Body of pancreas (tissue), 4 donors: ENCODE results near the gene RPL13.

Experiments used
- CTCF ChIP-seq, 7 experiments: fragments of 450-650 bp in 4 of 7; fragments of 200-600 bp in 3 of 7; sonication (generic) in 3 of 7; IDR thresholded peaks; one replicate each; pipeline ENCODE4 v1.5.1; 2016 to 2019; ENCODE audit warnings: antibody characterized with exemption in 7 of 7
- POLR2A ChIP-seq, 3 donors: fragments of 450-650 bp; IDR thresholded peaks; one replicate each; pipeline ENCODE4 v1.6.1; 2016; ENCODE audit warnings: antibody characterized with exemption in 3 of 3, mild to moderate bottlenecking in 2 of 3

- no peak for TF ChIP-seq CTCF (IDR thresholded peaks at IDR 0.05)
- TF ChIP-seq POLR2A (IDR thresholded peaks at IDR 0.05), result no peak
Measured at GRCh38 chr16:89573826-89574680, 13.6 kb downstream of the RPL13 start.
